Neuronal stem cell (in vitro differentiated cells): ENCODE measurements around the gene ATP1B2.
A peak's percentile ranks its signal among the peaks of the same experiment; 100 is the strongest.

Source experiments
- DNase-seq: peaks from one replicate; pipeline ENCODE4 v3.0.0-alpha.2; 2013; ENCODE audit warnings: low spot score
- H2AFZ ChIP-seq: one replicate; pipeline ENCODE4 v1.6.1; 2013; ENCODE audit warnings: mild to moderate bottlenecking, low read length, inconsistent platforms
- H2AK5ac ChIP-seq: 2 replicates; pipeline ENCODE4 v1.6.1; 2013; ENCODE audit warnings: low read depth, mild to moderate bottlenecking, inconsistent platforms, low read length, moderate library complexity, mixed read lengths
- H2BK120ac ChIP-seq: 2 replicates; pipeline ENCODE4 v1.6.1; 2013; ENCODE audit warnings: low read depth, mild to moderate bottlenecking, inconsistent platforms, low read length, moderate library complexity, mixed read lengths
- H2BK12ac ChIP-seq: one replicate; pipeline ENCODE4 v1.6.1; 2013; ENCODE audit warnings: low read length, inconsistent platforms
- H2BK15ac ChIP-seq: 2 replicates; pipeline ENCODE4 v1.6.1; 2013; ENCODE audit warnings: mild to moderate bottlenecking, low read length, inconsistent platforms, mixed read lengths
- H2BK5ac ChIP-seq: one replicate; pipeline ENCODE4 v1.6.1; 2013; ENCODE audit warnings: inconsistent platforms, mild to moderate bottlenecking, low read length, moderate library complexity
- H3K14ac ChIP-seq: one replicate; pipeline ENCODE4 v1.6.1; 2013; ENCODE audit warnings: low read length, inconsistent platforms
- H3K18ac ChIP-seq: 2 replicates; pipeline ENCODE4 v1.6.1; 2013; ENCODE audit warnings: low read length, inconsistent platforms
- H3K23ac ChIP-seq: 2 replicates; pipeline ENCODE4 v1.6.1; 2013; ENCODE audit warnings: low read depth, mild to moderate bottlenecking, mixed read lengths, low read length, inconsistent platforms; ENCODE audit not compliant: poor library complexity
- H3K27ac ChIP-seq: replicated peaks from 3 replicates; pipeline ENCODE4 v1.5.1; 2013; ENCODE audit warnings: low read length, inconsistent platforms
- H3K27me3 ChIP-seq, 3 experiments: 2 replicates each; pipeline ENCODE4 v1.6.1; 2013; ENCODE audit warnings: low read length in 3 of 3, mild to moderate bottlenecking in 2 of 3, inconsistent platforms in 1 of 3, low read depth in 1 of 3, mixed read lengths in 1 of 3, moderate library complexity in 1 of 3; ENCODE audit not compliant: control insufficient read depth in 3 of 3, insufficient read depth in 3 of 3
- H3K36me3 ChIP-seq, 2 donors: replicated peaks in 1 of 2; 2 replicates each; pipeline ENCODE4 v1.6.1; 2013; ENCODE audit warnings: low read length in 2 of 2; ENCODE audit not compliant: control insufficient read depth in 2 of 2, insufficient read depth in 2 of 2
- H3K4ac ChIP-seq: 2 replicates; pipeline ENCODE4 v1.6.1; 2013; ENCODE audit warnings: inconsistent platforms, mild to moderate bottlenecking, low read length, moderate library complexity
- H3K4me1 ChIP-seq, 2 donors: 1 replicate in 1 of 2; 2 replicates in 1 of 2; pipeline ENCODE4 v1.6.1; 2013; ENCODE audit warnings: low read length in 2 of 2, low read depth in 1 of 2; ENCODE audit not compliant: control insufficient read depth in 2 of 2, insufficient read depth in 1 of 2
- H3K4me2 ChIP-seq: one replicate; pipeline ENCODE4 v1.6.1; 2013; ENCODE audit warnings: mild to moderate bottlenecking, low read length, inconsistent platforms; ENCODE audit not compliant: insufficient read depth, poor library complexity, severe bottlenecking
- H3K4me3 ChIP-seq, 2 donors: 2 replicates each; pipeline ENCODE4 v1.5.1; 2013; ENCODE audit warnings: low read length in 2 of 2, mild to moderate bottlenecking in 2 of 2, inconsistent platforms in 1 of 2, moderate library complexity in 1 of 2
- H3K79me1 ChIP-seq: one replicate; pipeline ENCODE4 v1.6.1; 2013; ENCODE audit warnings: low read depth, mild to moderate bottlenecking, inconsistent platforms, low read length, moderate library complexity
- H3K9ac ChIP-seq: one replicate; pipeline ENCODE4 v1.6.1; 2013; ENCODE audit warnings: mild to moderate bottlenecking, low read depth, low read length, inconsistent platforms; ENCODE audit not compliant: poor library complexity
- H3K9me3 ChIP-seq, 2 donors: replicated peaks in 1 of 2; 2 replicates each; pipeline versions ENCODE3 to v1.6.1; 2013; ENCODE audit warnings: low read length in 2 of 2, mild to moderate bottlenecking in 2 of 2, inconsistent platforms in 1 of 2, low read depth in 1 of 2, mixed read lengths in 1 of 2, moderate library complexity in 1 of 2; ENCODE audit not compliant: control insufficient read depth in 2 of 2, insufficient read depth in 1 of 2
- H4K8ac ChIP-seq: one replicate; pipeline ENCODE4 v1.6.1; 2013; ENCODE audit warnings: low read depth, mild to moderate bottlenecking, inconsistent platforms, low read length, moderate library complexity
- H4K91ac ChIP-seq: one replicate; pipeline ENCODE4 v1.6.1; 2013; ENCODE audit warnings: low read length, low read depth, mild to moderate bottlenecking, inconsistent platforms; ENCODE audit not compliant: poor library complexity
- WGBS, 2 donors: extraction: QIAGEN DNeasy Blood & Tissue Kit; methylation state at CpG; one replicate each; pipeline ENCODE4 v1.1.7; 2013; ENCODE audit warnings: missing lambda C conversion rate in 2 of 2, mixed read lengths in 1 of 2; ENCODE audit not compliant: insufficient read length in 2 of 2, insufficient replicate concordance in 1 of 2; ENCODE audit errors: extremely low coverage in 2 of 2; 5-methylcytosine and 5-hydroxymethylcytosine counted together

Gene ATP1B2

DNA sequence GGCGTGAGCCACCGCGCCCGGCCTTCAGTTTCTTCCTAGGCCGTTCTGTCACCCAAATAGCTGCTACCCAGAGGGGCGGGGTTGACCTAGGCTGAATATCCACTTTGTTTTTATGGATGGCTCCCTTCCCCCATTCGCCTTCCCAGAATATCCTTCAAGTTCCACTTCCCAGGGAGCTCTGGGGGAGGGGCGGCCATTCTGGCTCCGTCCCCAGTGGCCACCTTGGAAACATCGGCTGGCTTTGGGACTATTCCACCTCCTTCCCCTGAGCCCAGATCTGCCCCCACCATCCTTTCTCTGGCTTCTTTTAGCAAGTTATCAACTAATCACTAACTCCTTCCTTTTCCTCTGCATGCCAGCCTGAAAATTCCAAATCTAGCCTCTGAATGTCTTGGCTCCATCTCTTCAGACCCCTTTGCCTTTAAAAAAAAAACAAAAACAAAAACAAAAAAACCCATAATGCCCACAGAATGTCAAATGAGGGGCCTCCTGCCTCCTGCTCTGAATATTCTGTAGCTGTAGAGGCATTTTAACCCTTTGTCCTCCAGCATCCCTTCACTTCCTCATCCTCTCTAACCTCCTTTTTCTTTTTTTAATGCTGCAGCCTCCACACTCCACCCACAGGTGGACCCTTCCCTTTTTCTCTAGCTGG is 6.4 kb downstream of the ATP1B2 start:
- H3K36me3 ChIP-seq: peaks cover 2 to 7% of the 10 kb centered on the region in 2 donors
- H4K91ac ChIP-seq: no peak overlapping the region
- no CpG with 5 or more reads among the region's 10 CpGs for WGBS, 2 donors
- no peak overlapping the region for H3K4ac ChIP-seq
- H3K79me1 ChIP-seq: no peaks in the 10 kb centered on the region
- H3K18ac ChIP-seq: no peak overlapping the region
- peaks cover 15 to 19% of the 10 kb centered on the region in 2 donors for H3K4me1 ChIP-seq
- no peak overlapping the region for H2AK5ac ChIP-seq
- no peaks in the 10 kb centered on the region for H3K9me3 ChIP-seq
- H2BK120ac ChIP-seq: no peak overlapping the region
- no peak overlapping the region for H3K23ac ChIP-seq
- no peak overlapping the region for H2BK12ac ChIP-seq
- H2BK5ac ChIP-seq: no peak overlapping the region
- DNase-seq: peak; percentile 48
- H2AFZ ChIP-seq: peak overlapping the region; percentile 52
- H3K27me3 ChIP-seq: no peaks in the 10 kb centered on the region
- no peak overlapping the region for H3K4me3 ChIP-seq
- H4K8ac ChIP-seq: no peak overlapping the region
- peak overlapping the region; percentile 26 for H3K4me2 ChIP-seq
- H3K9ac ChIP-seq: no peak overlapping the region
- H3K27ac ChIP-seq: peak overlapping the region; percentile 65
- no peak overlapping the region for H2BK15ac ChIP-seq
- H3K14ac ChIP-seq: no peak overlapping the region

DNA sequence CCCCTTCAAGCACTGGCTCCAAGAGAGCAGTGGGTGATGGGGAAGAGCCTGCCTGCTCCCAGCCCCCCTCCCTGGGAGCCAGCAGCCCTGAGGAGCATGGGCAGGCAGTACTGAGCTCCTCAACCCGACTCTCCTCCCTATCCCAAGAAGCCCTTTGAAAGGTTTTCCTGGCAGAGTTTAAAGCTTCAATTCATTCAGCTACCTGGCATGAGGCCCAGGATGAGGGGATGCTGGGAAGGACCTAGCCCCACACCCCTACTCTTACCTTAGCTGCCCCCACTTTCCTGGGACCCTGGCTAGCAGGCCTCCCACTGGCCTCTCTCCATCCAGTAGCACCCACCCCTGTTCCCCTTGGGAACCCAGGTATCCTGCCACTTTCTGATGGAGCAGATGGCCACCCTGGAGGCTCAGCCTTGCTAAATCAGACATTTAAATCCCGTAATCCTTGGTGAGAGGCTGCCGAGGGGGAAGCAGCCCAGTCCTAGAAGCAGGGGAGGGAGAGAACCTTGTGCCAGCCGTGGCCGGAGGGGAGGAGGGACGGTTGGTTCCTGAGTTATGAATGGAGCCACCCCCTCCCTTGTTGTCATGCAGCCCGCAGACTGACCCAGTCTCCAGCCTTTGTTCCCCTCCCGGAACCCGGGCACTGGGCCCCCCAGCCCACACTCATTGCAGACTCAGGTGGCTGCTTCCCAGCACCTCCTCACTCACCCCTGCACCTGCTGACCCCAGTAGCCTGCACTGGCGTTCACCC is 17.1 kb downstream of the ATP1B2 start:
- Histone ChIP-seq H2AK5ac (no peak overlapping the region), H4K8ac (peak overlapping the region; percentile 43), H3K27me3 (no peaks in the 10 kb centered on the region), H2AFZ (no peak overlapping the region), H3K36me3 (peaks cover 31 to 80% of the 10 kb centered on the region in 2 donors), H3K4me3 (no peak overlapping the region), H3K9me3 (no peaks in the 10 kb centered on the region), H2BK12ac (no peak overlapping the region), H3K23ac (no peak overlapping the region), H2BK5ac (no peak overlapping the region), H3K4me2 (no peak overlapping the region), H4K91ac (no peak overlapping the region), H3K79me1 (no peaks in the 10 kb centered on the region), H3K27ac (no peak overlapping the region), H3K4me1 (no peaks in the 10 kb centered on the region), H2BK15ac (no peak overlapping the region), H3K18ac (no peak overlapping the region), H3K9ac (no peak overlapping the region), H3K4ac (no peak overlapping the region), H3K14ac (no peak overlapping the region), H2BK120ac (no peak overlapping the region)
- DNase-seq: no peak
- no CpG with 5 or more reads among the region's 10 CpGs for WGBS, 2 donors

DNA sequence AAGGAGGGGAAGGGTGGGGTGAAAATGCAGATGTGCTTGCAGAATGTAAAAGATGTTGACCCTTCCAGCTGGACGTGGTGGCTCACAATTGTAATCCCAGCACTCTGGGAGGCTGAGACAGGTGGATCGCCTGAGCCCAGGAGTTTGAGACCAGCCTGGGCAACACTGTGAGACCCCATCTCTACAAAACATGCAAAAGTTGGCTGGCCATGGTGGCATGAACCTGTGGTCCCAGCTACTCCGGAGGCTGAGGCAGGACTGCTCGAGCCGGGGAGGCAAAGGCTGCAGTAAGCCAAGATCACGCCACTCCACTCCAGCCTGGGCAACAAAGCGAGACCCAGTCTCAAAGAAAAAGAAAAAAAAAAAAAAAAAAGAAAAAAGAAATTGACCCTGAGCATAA is 17.8 kb downstream of the ATP1B2 start:
- Histone ChIP-seq H3K9me3 (peaks cover 3 to 5% of the 10 kb centered on the region in 2 donors), H3K18ac (no peak overlapping the region), H3K14ac (no peak overlapping the region), H4K8ac (no peak overlapping the region), H3K27me3 (no peaks in the 10 kb centered on the region), H3K79me1 (no peaks in the 10 kb centered on the region), H2BK120ac (no peak overlapping the region), H4K91ac (no peak overlapping the region), H2AK5ac (no peak overlapping the region), H3K27ac (no peak overlapping the region), H3K4me2 (no peak overlapping the region), H3K23ac (peak overlapping the region; percentile 31), H2BK5ac (no peak overlapping the region), H2BK12ac (no peak overlapping the region), H2BK15ac (no peak overlapping the region), H3K4me1 (no peaks in the 10 kb centered on the region), H3K4me3 (no peak overlapping the region), H3K36me3 (peaks cover 34 to 87% of the 10 kb centered on the region in 2 donors), H3K4ac (no peak overlapping the region), H3K9ac (no peak overlapping the region), H2AFZ (no peak overlapping the region)
- WGBS, 2 donors: no CpG with 5 or more reads among the region's 7 CpGs
- DNase-seq: no peak

GRCh38 chr17:7673239-7673638 is 22.5 kb downstream of the ATP1B2 start:
- no peak overlapping the region for H3K27ac ChIP-seq
- no peak overlapping the region for H3K9ac ChIP-seq
- H2BK12ac ChIP-seq: no peak overlapping the region
- no peak overlapping the region for H2BK120ac ChIP-seq
- no peak overlapping the region for H2BK5ac ChIP-seq
- no peak overlapping the region for H3K23ac ChIP-seq
- H3K36me3 ChIP-seq: peaks cover 46 to 94% of the 10 kb centered on the region in 2 donors
- peaks cover 0 to 8% of the 10 kb centered on the region in 2 donors for H3K4me1 ChIP-seq
- no peak overlapping the region for H3K14ac ChIP-seq
- no peak overlapping the region for H4K8ac ChIP-seq
- no peaks in the 10 kb centered on the region for H3K27me3 ChIP-seq
- peaks cover 16 to 29% of the 10 kb centered on the region in 2 donors for H3K9me3 ChIP-seq
- no peak overlapping the region for H2BK15ac ChIP-seq
- H3K4me3 ChIP-seq: no peak overlapping the region
- H3K18ac ChIP-seq: no peak overlapping the region
- no peak overlapping the region for H4K91ac ChIP-seq
- H3K4ac ChIP-seq: no peak overlapping the region
- WGBS, 2 donors: no CpG with 5 or more reads among the region's 2 CpGs
- H3K79me1 ChIP-seq: peaks cover 4% of the 10 kb centered on the region
- H2AFZ ChIP-seq: no peak overlapping the region
- H3K4me2 ChIP-seq: no peak overlapping the region
- no peak overlapping the region for H2AK5ac ChIP-seq
- no peak for DNase-seq
